Stimulated activated CD4-positive, alpha-beta T cell treated with anti-CD3 and anti-CD28 coated beads, Interleukin-2, amount 100 ng/mL, for 24 hours (primary cell): ENCODE data around the gene FJX1.
"Not testable (repeated sequence)": the region's sequence is repeated elsewhere in the genome, so short reads cannot be mapped to it uniquely, and the experiment has no call there.

ENCODE experiments used
- DNase-seq, 2 donors: peaks; one replicate each; pipeline ENCODE4 v3.0.0-alpha.2; 2020

The FJX1 gene

DNA sequence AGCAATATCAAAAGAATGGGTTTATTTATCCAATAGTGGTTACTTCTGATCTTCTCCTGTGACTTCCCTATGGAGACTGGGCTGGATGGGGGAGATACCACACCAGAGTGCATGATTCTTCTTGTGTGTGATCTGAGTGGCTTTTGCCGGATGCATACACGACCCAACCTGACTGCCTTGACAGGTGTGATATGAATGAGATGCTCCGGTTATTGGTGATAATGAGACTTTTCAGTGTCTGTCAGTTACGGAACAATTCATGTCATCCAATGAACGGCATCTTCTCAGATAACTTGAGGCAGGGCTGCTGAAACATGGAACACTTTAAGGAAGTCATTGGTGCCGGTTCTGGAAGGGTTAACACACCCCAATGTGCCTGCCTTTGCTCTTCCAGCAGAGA is 17.7 kb downstream of the FJX1 start:
- DNase-seq = no peak

DNA sequence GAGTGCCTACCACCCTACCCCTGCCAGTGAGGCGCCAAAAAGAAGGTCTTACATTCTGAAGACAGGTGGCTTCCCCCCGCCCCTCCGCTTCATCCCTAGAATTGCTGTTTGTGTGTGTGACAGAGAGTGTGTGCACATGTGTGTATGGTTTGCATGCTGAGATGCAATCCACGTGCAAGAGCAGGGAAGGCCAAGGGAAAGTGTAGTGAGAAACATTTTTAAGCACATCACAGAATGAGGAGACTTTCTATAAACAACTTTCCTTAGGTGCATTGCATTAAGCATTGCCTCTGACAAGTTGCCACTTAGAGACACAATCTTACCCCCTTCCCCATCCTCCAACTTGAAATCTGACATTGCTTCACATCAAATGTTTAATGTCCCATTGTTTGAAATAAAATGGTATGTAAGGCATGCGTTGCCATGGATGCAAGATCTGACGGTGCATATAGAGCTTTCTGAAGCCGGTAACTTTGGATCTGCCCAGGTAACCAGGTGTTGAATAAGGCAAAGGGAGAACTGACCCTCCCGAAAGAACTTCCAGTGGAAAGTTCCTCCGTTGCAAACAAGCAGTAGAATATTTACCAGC is 21.4 kb downstream of the FJX1 start:
- DNase-seq = no peak

DNA sequence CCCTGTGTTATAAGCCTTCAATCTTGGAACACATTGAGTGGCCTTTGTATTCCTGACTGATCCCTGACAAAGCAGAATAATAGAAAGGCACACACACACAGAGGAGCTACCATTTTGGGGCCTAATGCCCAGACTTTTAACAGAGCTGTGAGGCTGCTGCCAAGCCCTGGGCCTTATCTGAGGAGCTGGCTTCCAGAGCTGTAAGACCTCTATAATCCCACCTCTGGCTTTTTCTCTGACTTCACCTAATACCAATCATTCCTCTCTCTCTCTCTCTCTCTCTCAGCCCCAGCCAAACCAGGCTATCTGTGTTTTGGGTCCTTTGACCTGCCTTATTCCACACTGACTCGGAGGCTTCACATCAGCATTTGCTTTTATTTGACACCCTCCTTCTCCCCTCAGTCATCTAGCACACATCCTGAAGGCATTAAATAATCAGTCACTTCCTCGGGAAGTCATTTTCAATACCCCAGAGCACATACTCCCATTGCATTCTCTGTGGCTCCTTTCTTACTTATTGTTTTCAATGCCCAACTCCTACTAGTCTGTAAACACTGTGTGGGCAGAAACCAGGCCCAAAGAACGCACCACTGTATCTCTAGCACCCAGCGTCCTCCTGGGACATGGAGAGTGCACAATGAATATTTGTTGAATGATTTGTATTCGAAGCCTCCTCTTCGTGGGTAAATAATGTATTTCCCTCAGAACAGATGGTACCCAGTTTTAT is 23.1 kb downstream of the FJX1 start:
- no peak for DNase-seq

DNA sequence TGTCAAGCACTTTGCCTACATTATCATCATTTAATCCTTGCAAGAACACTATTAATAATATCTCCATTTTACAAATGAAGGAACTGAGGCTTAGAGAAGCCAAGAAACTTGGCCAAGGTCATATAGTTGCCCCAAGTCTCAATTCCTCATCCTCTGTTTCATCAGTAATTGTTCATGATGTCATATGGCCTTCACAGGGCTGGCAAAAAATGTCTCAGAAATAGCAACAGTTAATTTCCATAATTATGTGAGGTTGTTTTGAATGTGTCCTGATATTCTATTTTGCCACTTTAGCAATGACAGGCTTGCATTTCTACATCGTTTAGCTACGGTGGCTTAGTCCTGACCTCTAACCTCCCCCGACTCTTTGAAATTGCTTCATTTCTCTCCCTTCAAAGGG is 23.7 kb downstream of the FJX1 start:
- no peak for DNase-seq

DNA sequence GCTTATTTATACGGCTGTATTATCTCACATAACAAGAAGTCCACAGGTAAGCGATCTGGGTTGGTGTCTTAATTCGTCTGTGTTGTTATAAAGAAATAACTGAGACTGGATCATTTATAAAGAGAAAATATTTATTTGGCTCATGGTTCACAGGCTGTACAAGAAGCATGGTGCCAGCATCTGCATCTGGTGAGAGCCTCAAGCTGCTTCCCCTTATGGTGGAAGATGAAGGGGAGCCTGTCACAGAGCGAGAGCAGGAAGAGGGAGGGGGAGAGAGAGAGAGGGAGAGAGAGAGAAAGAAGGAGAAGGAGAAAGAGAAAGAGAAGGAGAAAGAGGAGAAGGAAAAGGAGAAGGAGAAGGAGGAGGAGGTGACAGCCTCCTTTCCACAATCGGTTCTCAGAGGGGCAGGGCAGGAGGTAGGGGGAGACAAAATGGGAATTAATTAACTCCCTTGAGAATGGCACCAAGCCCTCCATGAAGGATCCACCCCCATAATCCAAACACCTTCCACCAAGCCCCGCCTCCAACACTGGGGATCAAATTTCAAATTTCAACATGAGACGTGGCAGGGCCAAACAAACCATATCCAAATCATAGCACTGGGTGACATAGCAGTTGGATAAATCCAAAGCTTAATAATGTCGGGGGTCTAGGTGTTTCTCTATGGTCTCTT is 29.3 kb downstream of the FJX1 start:
- no peak for DNase-seq

DNA sequence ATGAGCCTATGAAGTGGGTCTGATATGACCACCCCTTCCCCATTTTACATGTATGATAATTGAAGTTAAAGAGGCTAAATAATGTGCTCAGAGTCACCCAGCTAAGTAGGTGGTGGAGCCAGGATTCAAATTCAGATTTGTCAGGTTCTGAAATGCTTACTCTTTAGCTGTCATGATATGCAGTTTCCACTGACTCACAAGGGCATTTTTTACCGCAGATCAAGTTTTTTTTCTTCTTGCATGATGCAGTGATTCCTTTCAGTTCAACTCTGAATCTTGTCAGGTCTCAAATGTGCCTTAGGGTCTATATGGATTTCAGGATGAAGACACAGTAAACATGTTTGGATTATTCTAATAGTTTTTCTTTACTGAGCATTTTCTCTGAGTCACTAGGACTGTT is 31.7 kb downstream of the FJX1 start:
- no peak for DNase-seq

DNA sequence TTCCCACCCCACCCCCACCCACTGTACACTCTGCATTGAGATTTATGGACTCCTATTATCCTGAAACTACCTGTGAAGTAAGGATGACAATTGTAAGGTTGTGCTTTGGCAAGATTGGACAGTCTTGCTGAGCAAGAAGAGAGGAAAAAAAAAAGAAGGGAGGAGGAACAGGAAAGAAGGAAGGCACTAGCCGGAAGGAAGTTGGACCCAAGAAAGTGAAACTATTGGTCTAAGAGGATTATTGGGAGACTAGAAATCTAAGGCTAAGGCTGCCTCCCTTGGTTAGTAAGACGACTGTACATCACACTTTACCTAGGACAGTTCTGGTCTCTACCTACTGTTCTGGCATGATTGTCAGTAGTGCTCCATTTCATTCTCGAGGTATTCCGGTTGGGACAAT is 32.2 kb downstream of the FJX1 start:
- DNase-seq = no peak

DNA sequence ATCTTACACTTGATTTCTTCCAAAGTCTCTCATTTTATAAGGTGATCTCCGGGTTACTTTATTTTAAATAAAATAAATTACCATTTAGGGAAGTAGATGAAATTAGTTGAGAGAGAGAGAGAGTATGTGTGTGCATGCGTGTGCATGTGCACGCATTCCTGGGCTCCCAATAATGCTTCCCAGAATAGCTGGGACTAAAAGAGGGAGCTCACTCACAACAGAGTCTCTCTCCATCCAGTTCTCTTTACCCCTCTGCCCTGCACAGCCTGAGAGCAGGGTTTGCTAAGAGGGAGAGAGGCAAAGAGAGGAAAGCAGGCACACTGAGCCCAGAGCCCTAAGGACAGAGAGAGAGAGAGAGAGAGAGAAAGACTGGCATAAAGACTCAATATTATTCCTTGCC is 33.0 kb downstream of the FJX1 start:
- no peak for DNase-seq

DNA sequence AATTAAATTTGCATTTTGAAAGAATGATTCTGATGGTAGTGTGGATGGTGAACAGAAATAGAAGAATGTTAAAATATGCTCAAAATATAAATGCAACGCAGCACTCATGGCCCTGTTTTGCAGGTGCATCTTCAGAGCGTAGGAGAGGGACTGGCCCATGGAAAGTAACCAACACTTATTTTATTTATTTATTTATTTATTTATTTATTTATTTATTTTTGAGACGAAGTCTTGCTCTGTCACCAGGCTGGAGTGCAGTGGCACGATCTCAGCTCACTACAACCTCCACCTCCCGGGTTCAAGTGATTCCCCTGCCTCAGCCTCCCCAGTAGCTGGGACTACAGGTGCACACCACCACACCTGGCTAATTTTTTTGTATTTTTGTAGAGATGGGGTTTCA is 34.5 kb downstream of the FJX1 start:
- not testable (repeated sequence) for DNase-seq

DNA sequence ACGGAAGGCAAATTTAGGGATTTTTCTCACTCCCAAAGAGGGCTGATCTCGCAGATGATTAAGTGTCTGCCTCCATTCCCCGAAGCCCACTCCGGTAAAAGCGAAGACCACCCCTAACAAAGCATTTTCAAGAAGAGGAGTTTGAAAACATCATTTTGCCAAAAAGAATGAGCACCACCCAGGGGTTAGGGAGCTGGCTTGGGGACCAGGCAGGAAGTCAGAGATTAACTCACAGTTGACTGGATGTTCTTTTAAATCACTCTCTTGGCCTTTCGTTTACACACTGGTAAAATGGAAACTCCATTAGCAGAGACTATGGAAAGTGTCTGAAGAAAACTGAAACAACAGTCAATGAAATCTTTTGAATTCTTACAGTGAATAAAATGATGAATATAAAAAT is 36.5 kb downstream of the FJX1 start:
- no peak for DNase-seq

DNA sequence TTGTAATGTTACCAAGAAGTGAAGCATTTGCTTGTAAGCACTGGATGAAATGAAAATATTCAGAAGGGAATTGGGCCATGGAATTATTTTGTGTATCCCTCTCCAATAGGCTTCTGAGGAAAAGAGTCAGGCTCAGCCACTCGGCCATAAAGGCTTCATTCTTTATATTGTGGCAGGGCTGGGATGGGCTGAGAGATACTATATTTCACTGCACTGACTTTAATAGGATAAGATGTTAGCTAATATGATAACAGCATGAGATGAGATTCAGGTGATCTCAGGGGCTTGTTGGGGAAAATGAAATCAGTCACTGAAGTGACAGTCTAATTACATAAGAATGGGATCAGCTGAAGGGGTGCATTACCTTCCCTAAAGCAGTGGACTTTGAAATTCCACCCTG is 37.0 kb downstream of the FJX1 start:
- no peak for DNase-seq

DNA sequence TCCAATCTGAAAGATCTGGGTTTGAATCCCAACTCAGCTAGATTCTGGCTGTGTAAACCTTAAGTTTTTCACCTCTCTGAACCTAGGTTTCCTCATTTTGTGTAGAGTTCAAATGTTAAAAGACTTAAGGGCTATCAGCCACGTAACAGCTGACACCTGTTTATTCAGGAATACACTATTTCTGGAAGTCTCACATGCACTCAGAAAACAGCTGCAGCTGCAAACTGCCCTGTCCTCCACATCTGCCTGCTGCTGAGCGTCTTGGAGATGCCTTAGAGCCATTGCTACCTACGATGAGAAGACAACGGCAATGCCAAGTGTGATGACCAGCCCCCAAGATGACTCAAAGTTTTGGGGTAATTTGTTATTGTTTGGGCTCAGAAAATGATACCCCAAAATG is 37.6 kb downstream of the FJX1 start:
- DNase-seq = no peak

DNA sequence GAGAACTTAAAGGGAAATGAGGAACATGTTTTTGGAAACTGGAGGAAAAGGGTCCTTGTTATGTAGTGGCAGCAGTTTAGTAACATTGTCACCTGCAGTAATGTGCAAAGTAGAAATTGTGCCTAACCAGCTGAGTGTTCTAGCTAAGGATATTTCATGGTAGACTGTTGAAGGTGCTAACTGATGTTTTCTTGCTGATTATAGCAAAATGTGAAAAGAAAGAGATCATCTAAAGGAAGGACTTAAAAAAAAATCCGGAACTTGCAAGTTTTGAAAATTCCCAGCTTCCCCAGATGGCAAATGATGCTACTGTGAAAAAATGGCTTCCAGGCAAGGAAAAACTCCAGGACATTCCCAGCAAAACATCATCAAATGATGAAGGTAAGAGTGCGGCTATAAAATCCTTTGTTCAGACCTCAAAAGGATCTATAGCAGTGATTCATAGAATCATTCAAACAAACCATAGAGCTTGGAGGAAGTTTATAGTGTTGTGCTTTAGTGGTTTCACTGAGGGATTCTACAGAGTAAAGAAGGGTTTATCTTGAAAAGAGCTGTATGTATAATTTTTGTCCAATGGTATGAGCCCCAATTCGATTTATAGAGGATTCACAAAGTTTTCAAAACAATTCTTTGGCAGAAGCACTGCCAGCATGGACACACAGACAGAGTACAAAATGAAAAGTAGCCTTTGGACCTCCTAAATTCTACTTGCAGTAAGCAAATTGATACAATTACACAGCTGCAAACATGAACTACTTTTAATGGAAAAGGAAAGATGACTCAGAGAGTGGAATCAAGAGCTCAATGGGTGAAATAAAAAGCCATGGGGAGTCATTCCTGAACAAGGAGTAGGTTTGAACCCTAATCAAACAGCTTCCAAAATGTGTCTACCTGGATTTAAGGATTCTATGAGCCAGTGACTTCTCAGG is 40.0 kb downstream of the FJX1 start:
- no peak for DNase-seq

DNA sequence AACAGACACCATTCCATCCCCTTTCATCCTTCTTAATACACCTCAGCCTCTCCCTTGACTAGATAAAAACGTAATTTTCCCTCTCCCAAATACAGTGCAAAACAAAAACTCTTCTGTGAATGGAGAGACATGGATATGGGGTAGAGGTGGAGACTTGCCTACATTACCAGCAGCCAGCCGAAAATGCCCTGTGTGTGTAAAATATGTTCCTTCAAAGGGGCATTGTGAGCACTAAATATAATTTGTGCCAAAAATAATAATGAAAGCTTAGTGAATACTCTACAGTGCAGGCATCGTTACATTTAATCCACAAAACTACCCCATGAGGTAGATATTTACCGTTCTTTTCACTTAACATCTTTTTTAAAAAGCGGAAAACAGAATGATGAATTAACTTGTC is 43.3 kb downstream of the FJX1 start:
- DNase-seq = no peak

DNA sequence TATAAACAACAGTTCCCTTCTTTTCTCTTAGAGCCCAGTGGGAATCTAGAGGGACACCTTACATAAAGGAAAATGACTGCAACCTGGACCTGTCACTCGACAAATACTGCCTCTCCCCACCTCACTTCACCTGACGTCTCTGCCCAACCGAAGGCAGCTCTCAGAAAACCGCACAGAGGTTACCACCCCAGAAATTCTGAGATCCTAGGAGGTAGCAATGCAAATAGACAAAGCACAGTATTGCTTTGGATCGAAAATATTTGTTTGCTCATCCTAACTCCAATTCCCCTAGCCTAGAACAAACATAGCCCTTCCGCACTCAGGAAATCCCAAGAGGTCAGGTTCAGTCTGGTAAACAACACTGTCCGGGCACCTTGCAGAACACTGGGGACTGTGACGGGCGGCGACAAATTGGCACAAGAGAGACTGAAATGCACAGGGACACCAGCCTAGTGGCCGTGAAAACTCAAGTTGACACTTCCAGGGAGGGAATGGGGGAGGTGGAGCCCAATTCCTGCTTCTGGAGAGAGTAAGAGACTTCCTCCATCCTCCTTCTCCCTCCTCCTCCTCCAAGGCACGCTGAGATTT is 43.9 kb downstream of the FJX1 start:
- peak; percentile 6 to 18 for DNase-seq

DNA sequence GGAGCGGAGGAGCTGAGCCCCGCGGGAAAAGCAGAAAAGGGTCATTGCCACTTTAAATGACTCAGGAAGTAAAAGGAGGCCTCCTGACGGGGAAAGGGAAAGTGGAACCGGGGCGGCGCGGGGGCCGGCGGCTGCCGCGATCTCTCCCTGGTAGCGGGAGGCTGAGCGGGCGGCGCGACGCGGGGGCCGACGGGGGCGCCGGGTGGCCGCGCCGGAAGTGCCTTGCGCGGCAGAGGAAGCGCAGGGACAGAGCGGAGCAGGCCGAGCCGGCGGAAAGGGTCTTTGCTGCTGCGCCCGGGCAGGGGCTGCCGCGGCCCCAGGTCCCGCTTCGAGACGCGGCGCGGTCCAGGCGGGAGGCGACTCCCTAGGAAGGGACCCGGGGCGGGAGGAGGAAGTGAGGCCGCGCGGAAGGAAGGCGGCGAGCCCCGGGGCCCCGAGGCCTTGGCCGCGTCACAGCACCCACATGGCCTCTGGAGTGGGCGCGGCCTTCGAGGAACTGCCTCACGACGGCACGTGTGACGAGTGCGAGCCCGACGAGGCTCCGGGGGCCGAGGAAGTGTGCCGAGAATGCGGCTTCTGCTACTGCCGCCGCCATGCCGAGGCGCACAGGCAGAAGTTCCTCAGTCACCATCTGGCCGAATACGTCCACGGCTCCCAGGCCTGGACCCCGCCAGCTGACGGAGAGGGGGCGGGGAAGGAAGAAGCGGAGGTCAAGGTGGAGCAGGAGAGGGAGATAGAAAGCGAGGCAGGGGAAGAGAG is 44.6 kb downstream of the FJX1 start, which contains the start of gene TRIM44:
TRIM44 (plus strand) TSS at position 127 of the 759 bp plus-strand sequence; CDS start at position 464, 337 bp downstream.
- peak; percentile 84 to 85 for DNase-seq

DNA sequence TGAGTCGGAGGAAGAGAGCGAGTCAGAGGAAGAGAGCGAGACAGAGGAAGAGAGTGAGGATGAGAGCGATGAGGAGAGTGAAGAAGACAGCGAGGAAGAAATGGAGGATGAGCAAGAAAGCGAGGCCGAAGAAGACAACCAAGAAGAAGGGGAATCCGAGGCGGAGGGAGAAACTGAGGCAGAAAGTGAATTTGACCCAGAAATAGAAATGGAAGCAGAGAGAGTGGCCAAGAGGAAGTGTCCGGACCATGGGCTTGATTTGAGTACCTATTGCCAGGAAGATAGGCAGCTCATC is 45.1 kb downstream of the FJX1 start:
- DNase-seq = no peak

DNA sequence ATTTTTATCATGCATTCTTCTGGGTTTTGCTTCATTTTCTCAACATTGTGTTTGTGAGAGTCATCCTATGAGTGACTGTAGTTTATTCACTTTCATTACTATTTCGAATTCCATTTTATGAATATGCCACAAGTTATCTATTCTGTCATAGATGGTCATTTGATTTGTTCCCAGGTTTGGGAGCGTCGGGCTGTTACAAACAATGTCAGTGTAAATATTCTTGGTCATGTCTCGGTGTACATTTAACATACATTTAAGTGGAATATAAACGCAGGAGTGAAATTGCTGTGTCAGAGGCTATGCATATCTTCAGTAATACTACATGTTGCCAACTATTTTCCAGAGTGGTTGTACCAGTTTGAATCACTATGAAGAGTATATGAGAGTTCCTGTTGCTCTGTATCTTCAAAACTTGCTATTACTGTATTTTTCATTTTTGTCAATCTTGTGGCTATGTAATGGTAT is 46.7 kb downstream of the FJX1 start:
- no peak for DNase-seq

DNA sequence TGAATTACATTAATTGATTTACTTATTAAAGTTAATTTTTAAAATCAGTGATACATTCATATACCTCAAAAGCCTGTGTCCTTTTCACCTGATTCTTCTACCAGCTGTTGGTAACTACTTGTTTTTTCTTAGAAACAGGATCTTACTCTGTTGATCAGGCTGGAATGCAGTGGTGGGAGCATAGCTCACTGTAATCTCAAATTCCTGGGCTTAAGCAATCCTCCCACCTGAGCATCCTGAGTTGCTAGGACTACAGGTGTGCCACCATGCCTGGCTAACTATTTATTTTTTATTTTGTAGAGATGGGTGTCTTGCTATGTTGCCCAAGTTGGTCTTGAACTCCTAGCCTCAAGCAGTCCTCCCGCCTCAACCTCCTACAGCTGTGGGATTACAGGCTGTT is 49.0 kb downstream of the FJX1 start:
- DNase-seq = no peak

DNA sequence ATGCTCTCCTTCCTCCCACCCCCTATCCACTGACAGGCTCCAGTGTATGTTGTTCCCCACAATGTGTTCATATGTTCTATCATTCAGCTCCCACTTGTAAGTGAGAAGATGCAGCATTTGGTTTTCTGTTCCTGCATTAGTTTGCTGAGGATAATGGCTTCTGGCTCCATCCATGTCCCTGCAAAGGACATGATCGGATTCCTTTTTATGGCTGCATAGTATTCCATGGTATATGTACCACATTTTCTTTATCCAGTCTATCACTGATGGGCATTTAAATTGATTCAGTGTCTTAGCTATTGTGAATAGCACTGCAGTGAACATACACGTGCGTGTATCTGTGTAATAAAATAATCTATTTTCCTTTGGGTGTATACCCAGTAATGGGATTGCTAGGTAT is 50.1 kb downstream of the FJX1 start:
- not testable (repeated sequence) for DNase-seq
